Left lung (tissue), 8 donors: ENCODE measurements around the gene PES1. TPM values are rescaled to one million over a fixed set of nuclear protein-coding genes. Genes with fewer than 3 reads are reported as not detected.

Source experiments
- polyA plus RNA-seq, 6 donors: library from polyadenylated mRNA; unstranded; fragments of 120-200 nt; gene quantifications; one replicate each; pipeline ENCODE4 v1.2.1, GENCODE V29; 2013; ENCODE audit not compliant: insufficient read length in 6 of 6
- total RNA-seq, 2 donors: library from RNA; stranded (reverse); fragmentation: NEBNext Ultra II Directional; extraction: Animal tissue kit (Norgen Biotek cat#: 25700); gene quantifications; one replicate each; pipeline ENCODE4 v1.2.1, GENCODE V29; 2021
- donor health status: DM: no; HTN: yes; CAD: no.
- donor health status: DM: no; HTN: no; CAD: no.

Gene PES1
- total and polyA plus RNA-seq, 8 donors: 45.2 to 70.6 (median 63.4) TPM

Other genes starting within 250 kb of the PES1 start
- 100 to 1,000 TPM; 133 to 146 TPM for gene SF3A1, start 235.0 kb downstream of the PES1 start, total RNA-seq
- 100 to 1,000 TPM; 119 to 154 (median 137) TPM for gene SF3A1, start 235.0 kb downstream of the PES1 start, polyA plus RNA-seq
- 1 to 10 TPM; 2.8 to 3.9 TPM for gene CCDC157, start 234.9 kb downstream of the PES1 start, total RNA-seq
- 1 to 10 TPM; 3.7 to 8.1 (median 4.3) TPM for gene CCDC157, start 234.9 kb downstream of the PES1 start, polyA plus RNA-seq
- 10 to 100 TPM; 14.6 to 19.0 TPM for gene RNF215, start 204.5 kb downstream of the PES1 start, total RNA-seq
- gene RNF215, start 204.5 kb downstream of the PES1 start, polyA plus RNA-seq: 10 to 100 TPM; 20.3 to 27.5 (median 24.5) TPM
- 1 to 10 TPM; 8.3 to 9.2 TPM for gene SEC14L2, start 194.9 kb downstream of the PES1 start, total RNA-seq
- 10 to 100 TPM in 4 of 6 donors, 1 to 10 TPM in 2; 9.1 to 13.4 (median 10.9) TPM for gene SEC14L2, start 194.9 kb downstream of the PES1 start, polyA plus RNA-seq
- 10 to 100 TPM; 15.6 to 31.8 TPM for gene MTFP1, start 166.1 kb downstream of the PES1 start, total RNA-seq
- 10 to 100 TPM in 1 of 6 donors, 1 to 10 TPM in 5; 5.7 to 10.1 (median 7.4) TPM for gene MTFP1, start 166.1 kb downstream of the PES1 start, polyA plus RNA-seq
- under 1 TPM in 1 of 2 donors, not detected in 1; 0.29 TPM for gene SEC14L3, start 119.9 kb downstream of the PES1 start, total RNA-seq
- gene SEC14L3, start 119.9 kb downstream of the PES1 start, polyA plus RNA-seq: under 1 TPM in 5 of 6 donors, not detected in 1; 0.09 to 0.44 (median 0.20) TPM
- 1 to 10 TPM; 2.2 to 6.4 TPM for gene SEC14L4, start 86.2 kb downstream of the PES1 start, total RNA-seq
- under 1 TPM; 0.50 to 1.00 (median 0.84) TPM for gene SEC14L4, start 86.2 kb downstream of the PES1 start, polyA plus RNA-seq
- 1 to 10 TPM; 4.0 to 9.1 TPM for gene SEC14L6, start 45.2 kb downstream of the PES1 start, total RNA-seq
- 1 to 10 TPM; 2.0 to 3.7 (median 2.7) TPM for gene SEC14L6, start 45.2 kb downstream of the PES1 start, polyA plus RNA-seq
- gene GAL3ST1, start 17.2 kb downstream of the PES1 start, total RNA-seq: 1 to 10 TPM; 1.8 to 4.6 TPM
- gene GAL3ST1, start 17.2 kb downstream of the PES1 start, polyA plus RNA-seq: 1 to 10 TPM; 5.5 to 9.3 (median 7.3) TPM
- gene TCN2, start 15.3 kb upstream of the PES1 start, total RNA-seq: 10 to 100 TPM; 48.0 to 57.6 TPM
- gene TCN2, start 15.3 kb upstream of the PES1 start, polyA plus RNA-seq: 10 to 100 TPM; 22.4 to 39.4 (median 30.4) TPM
- 1 to 10 TPM; 3.1 to 3.8 TPM for gene SLC35E4, start 43.9 kb upstream of the PES1 start, total RNA-seq
- gene SLC35E4, start 43.9 kb upstream of the PES1 start, polyA plus RNA-seq: 1 to 10 TPM; 1.8 to 3.3 (median 2.8) TPM
- gene DUSP18, start 76.0 kb upstream of the PES1 start, total RNA-seq: 10 to 100 TPM; 16.2 to 23.9 TPM
- 10 to 100 TPM; 10.0 to 16.2 (median 11.5) TPM for gene DUSP18, start 76.0 kb upstream of the PES1 start, polyA plus RNA-seq
- gene OSBP2, start 103.0 kb upstream of the PES1 start, total RNA-seq: 1 to 10 TPM; 4.0 to 4.2 TPM
- gene OSBP2, start 103.0 kb upstream of the PES1 start, polyA plus RNA-seq: 10 to 100 TPM; 14.3 to 21.0 (median 17.4) TPM